ENCODE results near the gene IGF1. TPM values are rescaled to one million over a fixed set of nuclear protein-coding genes. Genes with fewer than 3 reads are reported as not detected.
A peak's percentile ranks its signal among the peaks of the same experiment; 100 is the strongest.

The IGF1 gene
- total RNA-seq, 1 experiment from 2014 or later: 0.42 TPM

- BruUV-seq (replicated peaks): no TSS peak
- Histone ChIP-seq H3K79me2 (ENCODE audit: insufficient read depth, low read length) (no peaks in the 10 kb centered on the region), H3K4me3 (replicated peaks in 1 of 2; ENCODE audit: low read depth in 1 of 2, low read length in 2 of 2) (no peak overlapping the region), H2AFZ (ENCODE audit: low read depth, low read length, poor library complexity, severe bottlenecking) (no peak overlapping the region), H3K27me3 (ENCODE audit: insufficient read depth, low read length) (peaks cover 8% of the 10 kb centered on the region; the same call in 1 of the 2 replicates), H4K20me1 (ENCODE audit: insufficient read depth) (no peaks in the 10 kb centered on the region), H3K9me3 (ENCODE audit: control insufficient read depth in 1 of 2, insufficient read depth in 1 of 2, low read depth in 1 of 2, low read length in 2 of 2) (no peaks in the 10 kb centered on the region), H3K4me2 (ENCODE audit: low read length) (no peak overlapping the region), H3K4me1 (ENCODE audit: control insufficient read depth in 1 of 2, insufficient read depth in 2 of 2, low read length in 2 of 2) (no peaks in the 10 kb centered on the region), H3K9me2 (ENCODE audit: insufficient read depth) (no peaks in the 10 kb centered on the region), H3K9ac (ENCODE audit: low read length) (no peak overlapping the region), H3K27ac (ENCODE audit: low read depth, low read length) (no peak overlapping the region), H3K36me3 (ENCODE audit: control insufficient read depth in 1 of 2, insufficient read depth in 2 of 2, low read length in 2 of 2) (no peaks in the 10 kb centered on the region)
- ATAC-seq (peak; percentile 71), DNase-seq (ENCODE audit: low read depth, low spot score) (no peak)
- ChIA-PET RAD21 (ENCODE audit: low non-redundant PET in 1 of 2, low total read pairs in 2 of 2, uncharacterized antibody in 2 of 2, unreplicated experiment in 2 of 2) (no interaction called here), CTCF (no interaction called here), POLR2A (no interaction called here)
- no peak for TF ChIP-seq ELF1 (IDR thresholded peaks at IDR 0.05; ENCODE audit: borderline replicate concordance, low read depth)
- TF ChIP-seq, protein P1, sequence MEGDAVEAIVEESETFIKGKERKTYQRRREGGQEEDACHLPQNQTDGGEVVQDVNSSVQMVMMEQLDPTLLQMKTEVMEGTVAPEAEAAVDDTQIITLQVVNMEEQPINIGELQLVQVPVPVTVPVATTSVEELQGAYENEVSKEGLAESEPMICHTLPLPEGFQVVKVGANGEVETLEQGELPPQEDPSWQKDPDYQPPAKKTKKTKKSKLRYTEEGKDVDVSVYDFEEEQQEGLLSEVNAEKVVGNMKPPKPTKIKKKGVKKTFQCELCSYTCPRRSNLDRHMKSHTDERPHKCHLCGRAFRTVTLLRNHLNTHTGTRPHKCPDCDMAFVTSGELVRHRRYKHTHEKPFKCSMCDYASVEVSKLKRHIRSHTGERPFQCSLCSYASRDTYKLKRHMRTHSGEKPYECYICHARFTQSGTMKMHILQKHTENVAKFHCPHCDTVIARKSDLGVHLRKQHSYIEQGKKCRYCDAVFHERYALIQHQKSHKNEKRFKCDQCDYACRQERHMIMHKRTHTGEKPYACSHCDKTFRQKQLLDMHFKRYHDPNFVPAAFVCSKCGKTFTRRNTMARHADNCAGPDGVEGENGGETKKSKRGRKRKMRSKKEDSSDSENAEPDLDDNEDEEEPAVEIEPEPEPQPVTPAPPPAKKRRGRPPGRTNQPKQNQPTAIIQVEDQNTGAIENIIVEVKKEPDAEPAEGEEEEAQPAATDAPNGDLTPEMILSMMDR (IDR thresholded peaks at IDR 0.05 in 2 of 3, conservative IDR thresholded peaks at IDR 0.05 in 1 of 3; ENCODE audit: borderline replicate concordance in 1 of 3, insufficient read depth in 1 of 3, low read depth in 2 of 3, low read length in 2 of 3): peak in 1 of 3 experiments; percentile 27; a peak in 2 of 6 replicates
- intact Hi-C loops (cut with micrococcal nuclease): no loop called here
These were observed 42.4 kb upstream of the IGF1 start for GRCh38 chr12:102522768-102523167.

DNA sequence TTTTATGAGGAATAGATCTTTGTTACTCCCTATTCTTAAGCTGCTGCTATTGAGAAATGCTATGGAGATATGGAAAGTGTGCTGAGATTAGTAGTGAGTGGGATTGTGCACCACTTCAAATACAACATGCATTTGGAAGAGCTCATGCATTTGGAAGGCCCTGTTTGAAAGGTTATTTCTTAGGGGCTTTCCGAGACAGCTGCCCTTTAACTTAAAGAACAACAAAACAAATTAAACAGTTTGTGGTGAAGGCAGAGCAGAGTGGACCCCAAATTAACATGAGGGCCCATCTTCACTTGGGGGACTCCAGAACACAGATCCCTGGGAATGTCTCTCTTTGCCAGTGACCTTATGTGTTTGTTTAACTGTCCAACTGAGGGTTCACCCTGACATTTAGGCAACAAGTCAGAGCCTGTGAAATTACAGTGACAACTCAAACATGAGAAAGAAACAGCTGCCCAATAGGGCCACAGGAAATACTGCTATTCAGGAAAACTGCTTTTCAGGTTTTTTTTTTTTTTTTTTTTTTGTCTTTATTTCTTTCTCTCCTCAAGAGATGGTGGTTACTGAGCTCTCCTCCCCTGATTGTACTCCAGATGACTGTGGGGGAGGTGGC lies 41.4 kb upstream of the IGF1 start:
- TF ChIP-seq SIN3A (IDR thresholded peaks at IDR 0.05; ENCODE audit: low read depth) (no peak), EZH2phosphoT487 (IDR thresholded peaks at IDR 0.05; ENCODE audit: borderline replicate concordance) (no peak)
- Histone ChIP-seq H3K79me2 (ENCODE audit: insufficient read depth, low read length) (no peaks in the 10 kb centered on the region), H2AFZ (ENCODE audit: low read depth, low read length, poor library complexity, severe bottlenecking) (no peak overlapping the region), H3K9ac (ENCODE audit: low read length) (no peak overlapping the region), H3K9me2 (ENCODE audit: insufficient read depth) (no peaks in the 10 kb centered on the region), H4K20me1 (ENCODE audit: insufficient read depth) (no peaks in the 10 kb centered on the region), H3K27me3 (ENCODE audit: insufficient read depth, low read length) (peaks cover 8% of the 10 kb centered on the region; the same call in 1 of the 2 replicates), H3K9me3 (ENCODE audit: control insufficient read depth in 1 of 2, insufficient read depth in 1 of 2, low read depth in 1 of 2, low read length in 2 of 2) (no peaks in the 10 kb centered on the region), H3K4me3 (replicated peaks in 1 of 2; ENCODE audit: low read depth in 1 of 2, low read length in 2 of 2) (no peak overlapping the region), H3K4me2 (ENCODE audit: low read length) (no peak overlapping the region), H3K36me3 (ENCODE audit: control insufficient read depth in 1 of 2, insufficient read depth in 2 of 2, low read length in 2 of 2) (no peaks in the 10 kb centered on the region), H3K4me1 (ENCODE audit: control insufficient read depth in 1 of 2, insufficient read depth in 2 of 2, low read length in 2 of 2) (no peaks in the 10 kb centered on the region), H3K27ac (ENCODE audit: low read depth, low read length) (no peak overlapping the region)
- intact Hi-C loops (cut with micrococcal nuclease): no loop called here
- ChIA-PET CTCF (no interaction called here), POLR2A (no interaction called here), RAD21 (ENCODE audit: low non-redundant PET in 1 of 2, low total read pairs in 2 of 2, uncharacterized antibody in 2 of 2, unreplicated experiment in 2 of 2) (no interaction called here)
- no TSS peak for BruUV-seq (replicated peaks)
- DNase-seq (ENCODE audit: low read depth, low spot score) (no peak), ATAC-seq (no peak)
